ENCODE measurements around the gene HRCT1. TPM values are rescaled to one million over a fixed set of nuclear protein-coding genes. Genes with fewer than 3 reads are reported as not detected.

HRCT1 gene
- total RNA-seq, 1 experiment from 2014 or later = not detected

- ChIA-PET CTCF (no interaction called here), POLR2A (ENCODE audit: low non-redundant PET) (no interaction called here)
- BruUV-seq (replicated peaks) = no TSS peak
- intact Hi-C loops (cut with micrococcal nuclease; ENCODE audit: unreplicated experiment) = no loop called here
- TF ChIP-seq EZH2 (IDR thresholded peaks at IDR 0.05; ENCODE audit: borderline replicate concordance, low read depth, low read length, poor library complexity, severe bottlenecking) (no peak), CTCF (conservative IDR thresholded peaks at IDR 0.05; ENCODE audit: low read depth, low read length) (no peak)
- DNase-seq (ENCODE audit: low spot score) = no peak
- H3K27ac ChIP-seq (ENCODE audit: low read depth, low read length, poor library complexity, severe bottlenecking) = no peak overlapping the region
- no peaks in the 10 kb centered on the region for H3K36me3 ChIP-seq (ENCODE audit: insufficient read depth, low read length, poor library complexity, severe bottlenecking)
- H3K27me3 ChIP-seq (replicated peaks; ENCODE audit: insufficient read depth, low read depth, low read length, poor library complexity) = no peaks in the 10 kb centered on the region
- H3K4me1 ChIP-seq (ENCODE audit: insufficient read depth, low read length, poor library complexity, severe bottlenecking) = peaks cover 4% of the 10 kb centered on the region
- H3K9me3 ChIP-seq (ENCODE audit: low read depth, low read length, poor library complexity, severe bottlenecking) = no peaks in the 10 kb centered on the region
- no peak overlapping the region for H3K4me3 ChIP-seq (ENCODE audit: low read depth, low read length, poor library complexity, severe bottlenecking)
Observed at GRCh38 chr9:35920051-35920620, 14.1 kb downstream of the HRCT1 start.

- no peaks in the 10 kb centered on the region for H3K9me3 ChIP-seq (ENCODE audit: low read depth, low read length, poor library complexity, severe bottlenecking)
- H3K27me3 ChIP-seq (replicated peaks; ENCODE audit: insufficient read depth, low read depth, low read length, poor library complexity) = no peaks in the 10 kb centered on the region
- H3K27ac ChIP-seq (ENCODE audit: low read depth, low read length, poor library complexity, severe bottlenecking) = no peak overlapping the region
- H3K4me1 ChIP-seq (ENCODE audit: insufficient read depth, low read length, poor library complexity, severe bottlenecking) = peaks cover 4% of the 10 kb centered on the region
- TF ChIP-seq EZH2 (IDR thresholded peaks at IDR 0.05; ENCODE audit: borderline replicate concordance, low read depth, low read length, poor library complexity, severe bottlenecking) (no peak), CTCF (conservative IDR thresholded peaks at IDR 0.05; ENCODE audit: low read depth, low read length) (no peak)
- no peak for DNase-seq (ENCODE audit: low spot score)
- ChIA-PET CTCF (interaction anchor here (0.7 kb wide), 1 partner anchor 133 kb away, joined by 3 read pairs; no protein-coding TSS in a partner anchor), POLR2A (ENCODE audit: low non-redundant PET) (no interaction called here)
- intact Hi-C loops (cut with micrococcal nuclease; ENCODE audit: unreplicated experiment) = no loop called here
- no peak overlapping the region for H3K4me3 ChIP-seq (ENCODE audit: low read depth, low read length, poor library complexity, severe bottlenecking)
- no peaks in the 10 kb centered on the region for H3K36me3 ChIP-seq (ENCODE audit: insufficient read depth, low read length, poor library complexity, severe bottlenecking)
- no TSS peak for BruUV-seq (replicated peaks)
Observed at GRCh38 chr9:35923598-35923926, 17.6 kb downstream of the HRCT1 start.

DNA sequence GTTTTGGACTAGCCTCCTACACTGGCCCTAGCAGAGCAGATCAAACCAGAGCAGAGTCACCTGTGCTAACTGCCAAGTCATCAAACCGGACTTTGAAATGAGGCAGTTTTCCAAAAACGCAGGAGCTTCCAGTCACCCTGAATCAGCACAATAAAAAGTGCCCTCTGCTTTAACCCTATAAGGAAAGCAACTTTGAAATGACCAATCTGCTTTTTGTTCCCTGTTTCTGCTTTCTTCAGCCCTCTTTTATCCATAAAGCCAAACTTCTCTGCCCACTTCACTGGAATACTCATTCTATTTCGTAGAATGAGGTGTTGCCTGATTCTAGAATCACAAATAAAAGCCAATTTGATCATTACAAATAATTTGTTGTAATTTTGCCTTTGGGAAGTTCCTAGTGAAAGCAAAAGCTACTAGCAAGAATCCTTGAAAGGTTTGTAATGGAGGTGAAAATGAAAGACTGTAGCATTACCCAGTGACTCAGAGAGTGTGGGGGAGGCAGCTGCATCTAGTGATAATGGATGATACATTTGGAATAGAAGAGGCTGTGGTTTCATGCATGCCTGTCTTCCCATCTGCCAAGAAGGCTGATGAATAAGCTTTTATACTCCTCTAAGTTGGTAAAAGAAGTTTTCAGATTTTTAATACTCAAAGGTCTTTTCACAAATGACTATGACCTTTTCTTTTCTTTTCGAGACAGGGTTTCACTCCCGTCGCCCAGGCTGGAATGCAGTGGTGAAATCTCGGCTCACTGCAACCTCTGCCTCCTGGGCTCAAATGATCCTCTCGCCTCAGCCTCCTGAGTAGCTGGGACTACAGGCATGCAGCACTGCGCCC is 18.1 kb downstream of the HRCT1 start:
- POLR2A ChIA-PET (ENCODE audit: low non-redundant PET) = no interaction called here
- H3K9me3 ChIP-seq (ENCODE audit: low read depth, low read length, poor library complexity, severe bottlenecking) = no peaks in the 10 kb centered on the region
- no peak overlapping the region for H3K27ac ChIP-seq (ENCODE audit: low read depth, low read length, poor library complexity, severe bottlenecking)
- H3K36me3 ChIP-seq (ENCODE audit: insufficient read depth, low read length, poor library complexity, severe bottlenecking) = no peaks in the 10 kb centered on the region
- CTCF ChIA-PET = interaction anchor here (0.6 to 0.7 kb wide), 2 partner anchors 21 to 134 kb away, joined by 3 to 4 read pairs; no protein-coding TSS in a partner anchor
- BruUV-seq (replicated peaks) = no TSS peak
- H3K4me3 ChIP-seq (ENCODE audit: low read depth, low read length, poor library complexity, severe bottlenecking) = no peak overlapping the region
- peak; percentile 49 for DNase-seq (ENCODE audit: low spot score)
- peaks cover 4% of the 10 kb centered on the region for H3K4me1 ChIP-seq (ENCODE audit: insufficient read depth, low read length, poor library complexity, severe bottlenecking)
- intact Hi-C loops (cut with micrococcal nuclease; ENCODE audit: unreplicated experiment) = no loop called here
- no peaks in the 10 kb centered on the region for H3K27me3 ChIP-seq (replicated peaks; ENCODE audit: insufficient read depth, low read depth, low read length, poor library complexity)
- no peak for TF ChIP-seq EZH2 (IDR thresholded peaks at IDR 0.05; ENCODE audit: borderline replicate concordance, low read depth, low read length, poor library complexity, severe bottlenecking)
- TF ChIP-seq CTCF (conservative IDR thresholded peaks at IDR 0.05; ENCODE audit: low read depth, low read length) = no peak
